HepG2 (cell line): Measurements from ENCODE around the gene RAB27B. TPM values are rescaled to one million over a fixed set of nuclear protein-coding genes. Genes with fewer than 3 reads are reported as not detected.

ENCODE experiments used
- ATF7-NPFF ChIP-seq: sonication (generic); formaldehyde crosslinking; IDR thresholded peaks from 2 replicates; pipeline ENCODE4 v1.8.1; 2023; ENCODE audit warnings: mild to moderate bottlenecking, low read depth, missing genetic modification reagents, moderate library complexity
- PATZ1 ChIP-seq: sonication (generic); formaldehyde crosslinking; IDR thresholded peaks from 2 replicates; pipeline ENCODE4 v1.4.0; 2020; ENCODE audit warnings: missing genetic modification reagents
- TGIF2 ChIP-seq: IDR thresholded peaks from 2 replicates; pipeline ENCODE4 v1.6.1; 2016; ENCODE audit warnings: control low read depth, missing compliant biosample characterization
- ZBTB40 ChIP-seq, 2 experiments: fragments of 450-650 bp in 1 of 2; sonication (generic) in 1 of 2; formaldehyde crosslinking in 1 of 2; IDR thresholded peaks; 2 replicates each; pipeline versions ENCODE4 v1.6.1 to v1.8.0; 2016 to 2022; ENCODE audit warnings: antibody characterized with exemption in 1 of 2, mild to moderate bottlenecking in 1 of 2, missing genetic modification reagents in 1 of 2
- ZNF883 ChIP-seq: sonication (generic); formaldehyde crosslinking; IDR thresholded peaks from 2 replicates; pipeline ENCODE4 v1.5.1; 2020; ENCODE audit warnings: mild to moderate bottlenecking, missing genetic modification reagents; ENCODE audit errors: not compliant biosample characterization
- ZSCAN21 ChIP-seq: sonication (generic); formaldehyde crosslinking; IDR thresholded peaks from 2 replicates; pipeline ENCODE4 v1.8.0; 2022; ENCODE audit warnings: mild to moderate bottlenecking, missing genetic modification reagents, moderate library complexity, borderline replicate concordance
- polyA plus RNA-seq, 8 experiments: library from polyadenylated mRNA; depleted of rRNA in 3 of 8; stranded (reverse) in 7 of 8; unstranded in 1 of 8; fragments of >200 nt; fragmentation: Illumina TruSeq in 4 of 8; extraction: Trizol in 4 of 8; gene quantifications; 2 replicates each; pipeline versions ENCODE4 v1.2.1 to v1.2.3, GENCODE V29; 2011 to 2016; ENCODE audit warnings: low read depth in 4 of 8, missing spikeins in 1 of 8, mixed read lengths in 1 of 8; ENCODE audit not compliant: insufficient read depth in 1 of 8
- total RNA-seq, 5 experiments: library from RNA; depleted of rRNA; stranded (reverse); fragments of >200 nt; fragmentation: Illumina TruSeq; extraction: Trizol; gene quantifications; 2 replicates each; pipeline ENCODE4 v1.2.3, GENCODE V29; 2016; ENCODE audit warnings: low read depth in 1 of 5

RAB27B gene
- total and polyA plus RNA-seq, 2 of the 13 experiments (the other 11 are each of a cell fraction or from before 2014, with no cell fraction given): not detected

GRCh38 chr18:54918060-54918459, 89.8 kb downstream of the RAB27B start (continued):
- TF ChIP-seq PATZ1 (no peak), TGIF2 (CRISPR knock-in tag) (no peak), ZBTB40 (IDR thresholded peaks at IDR 0.05) (no peak), ZBTB40 (CRISPR knock-in tag; IDR thresholded peaks at IDR 0.05) (no peak), ZNF883 (no peak), ZSCAN21 (CRISPR knock-in tag) (no peak), ATF7-NPFF (CRISPR knock-in tag) (no peak)
